Activated CD4-positive, alpha-beta T cell treated with anti-CD3 and anti-CD28 coated beads, Interleukin-2, amount 10 ng/mL, durations not matched to agents 7 days and 5 days (primary cell): ENCODE measurements around the gene TRAPPC11. TPM values are rescaled to one million over a fixed set of nuclear protein-coding genes. Genes with fewer than 3 reads are reported as not detected.
"Not testable (repeated sequence)": the region's sequence is repeated elsewhere in the genome, so short reads cannot be mapped to it uniquely, and the experiment has no call there.

Experiments used
- CTCF ChIA-PET: fragments of 350-600 bp; sonication (Branson Sonifier 250); formaldehyde crosslinking; loops from one replicate; lab custom pipeline; 2021; ENCODE audit warnings: antibody characterized with exemption; lab: Charles Lee
- POLR2A ChIA-PET: fragments of 350-600 bp; sonication (Branson Sonifier 250); formaldehyde crosslinking; loops from one replicate; lab custom pipeline; 2021; ENCODE audit warnings: antibody characterized with exemption; lab: Charles Lee
- DNase-seq: peaks from one replicate; pipeline ENCODE4 v3.0.0-alpha.2; 2020
- H3K27ac Mint-ChIP-seq: one replicate; pipeline ENCODE4 v1.8.0; 2021; ENCODE audit warnings: mild to moderate bottlenecking, moderate library complexity, mixed read lengths
- H3K27me3 Mint-ChIP-seq: one replicate; pipeline ENCODE4 v1.8.0; 2021; ENCODE audit warnings: mixed read lengths
- H3K36me3 Mint-ChIP-seq: one replicate; pipeline ENCODE4 v1.8.0; 2021; ENCODE audit warnings: low read depth, mixed read lengths
- H3K4me1 Mint-ChIP-seq: one replicate; pipeline ENCODE4 v1.8.0; 2021; ENCODE audit warnings: mixed read lengths
- H3K4me3 Mint-ChIP-seq: one replicate; pipeline ENCODE4 v1.8.0; 2021; ENCODE audit warnings: mild to moderate bottlenecking, moderate library complexity, mixed read lengths
- H3K9me3 Mint-ChIP-seq: one replicate; pipeline ENCODE4 v1.8.0; 2021; ENCODE audit warnings: mixed read lengths
- total RNA-seq, 2 experiments: library from RNA; stranded (reverse); gene quantifications; one replicate each; pipeline ENCODE4 v1.2.3, GENCODE V29; 2021

Gene TRAPPC11
- total RNA-seq, 2 experiments from 2014 or later, result 28.0 to 33.1 TPM

DNA sequence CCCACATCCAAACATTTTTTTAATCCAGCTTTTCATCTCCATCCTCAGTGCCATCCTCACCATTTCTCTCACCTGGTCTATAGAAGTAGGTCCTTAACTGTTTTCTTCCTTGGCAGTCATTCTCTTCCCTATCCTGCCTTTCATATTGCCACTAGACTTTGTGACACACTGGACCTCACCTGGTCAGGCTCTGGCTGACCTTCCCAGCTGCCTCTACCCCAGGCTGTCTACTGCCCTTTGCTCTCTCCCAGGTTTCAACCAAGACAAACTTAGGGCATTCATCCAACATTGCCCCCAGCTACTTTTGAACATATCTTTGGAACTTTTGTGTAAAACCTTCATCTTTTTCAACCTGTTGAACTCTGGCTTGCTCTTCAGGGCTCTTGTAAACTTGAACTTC is 39.8 kb downstream of the TRAPPC11 start:
- Mint-ChIP-seq H3K9me3 (no peaks in the 10 kb centered on the region), H3K27me3 (no peaks in the 10 kb centered on the region), H3K36me3 (peaks cover 69% of the 10 kb centered on the region), H3K4me1 (no peaks in the 10 kb centered on the region), H3K27ac (no peak overlapping the region), H3K4me3 (no peak overlapping the region)
- POLR2A ChIA-PET, result no interaction called here
- DNase-seq, result no peak
- CTCF ChIA-PET, result interaction anchor here (0.6 to 1.5 kb wide), 2 partner anchors 13 to 113 kb away, joined by 4 read pairs; no protein-coding TSS in a partner anchor

DNA sequence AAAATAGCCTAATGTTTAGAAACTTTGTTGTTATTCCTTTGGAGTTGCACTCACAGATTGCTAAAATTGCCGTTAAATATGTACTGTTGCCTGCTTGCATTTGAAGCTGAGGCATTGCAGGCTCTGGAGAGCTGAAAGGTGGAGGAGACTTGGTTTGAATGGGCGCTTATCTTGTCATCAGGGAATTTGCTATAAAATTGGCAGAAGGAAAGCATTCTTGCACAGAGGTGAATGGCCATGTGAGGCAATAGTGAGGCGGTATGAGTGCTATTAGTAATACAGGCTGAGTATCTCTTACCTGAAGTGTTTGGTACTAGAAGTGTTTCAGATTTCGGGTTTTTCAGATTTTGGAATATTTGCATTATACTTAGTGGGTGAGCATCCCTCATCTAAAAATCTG is 41.3 kb downstream of the TRAPPC11 start:
- no peak overlapping the region for H3K4me3 Mint-ChIP-seq

DNA sequence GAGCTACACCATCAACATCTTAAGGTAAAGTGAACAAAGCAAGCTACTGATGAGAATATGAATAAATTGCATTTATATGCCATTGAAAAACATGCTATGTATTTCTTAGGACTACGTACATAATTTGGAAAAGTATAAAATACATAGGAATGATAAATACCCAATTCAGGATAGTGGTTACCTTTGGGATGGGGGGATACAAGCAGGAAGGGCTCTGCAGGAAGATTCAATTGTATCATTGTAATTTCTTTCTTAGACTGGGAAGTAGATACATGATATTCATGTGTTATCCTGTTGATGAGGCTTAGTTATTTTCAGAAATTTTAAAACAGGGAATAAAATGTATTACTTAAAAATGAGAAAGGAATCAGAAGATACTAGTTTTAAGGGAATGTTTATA is 43.4 kb downstream of the TRAPPC11 start:
- H3K27me3 Mint-ChIP-seq, result no peaks in the 10 kb centered on the region
- ChIA-PET CTCF (interaction anchor here (0.7 kb wide), 1 partner anchor 34 kb away, joined by 5 read pairs; no protein-coding TSS in a partner anchor), POLR2A (no interaction called here)
- no peaks in the 10 kb centered on the region for H3K4me1 Mint-ChIP-seq
- no peak overlapping the region for H3K27ac Mint-ChIP-seq
- H3K36me3 Mint-ChIP-seq, result peaks cover 65% of the 10 kb centered on the region
- H3K4me3 Mint-ChIP-seq, result no peak overlapping the region
- no peaks in the 10 kb centered on the region for H3K9me3 Mint-ChIP-seq
- no peak for DNase-seq

More for the DNA sequence above, 41.3 kb downstream of the TRAPPC11 start:
- ChIA-PET CTCF (interaction anchor here (1.0 kb wide), 1 partner anchor 9 kb away, joined by 4 read pairs; no protein-coding TSS in a partner anchor), POLR2A (no interaction called here)
- H3K27me3 Mint-ChIP-seq, result no peaks in the 10 kb centered on the region
- no peak overlapping the region for H3K27ac Mint-ChIP-seq
- H3K4me1 Mint-ChIP-seq, result no peaks in the 10 kb centered on the region
- DNase-seq, result no peak
- H3K36me3 Mint-ChIP-seq, result peaks cover 70% of the 10 kb centered on the region
- no peaks in the 10 kb centered on the region for H3K9me3 Mint-ChIP-seq

DNA sequence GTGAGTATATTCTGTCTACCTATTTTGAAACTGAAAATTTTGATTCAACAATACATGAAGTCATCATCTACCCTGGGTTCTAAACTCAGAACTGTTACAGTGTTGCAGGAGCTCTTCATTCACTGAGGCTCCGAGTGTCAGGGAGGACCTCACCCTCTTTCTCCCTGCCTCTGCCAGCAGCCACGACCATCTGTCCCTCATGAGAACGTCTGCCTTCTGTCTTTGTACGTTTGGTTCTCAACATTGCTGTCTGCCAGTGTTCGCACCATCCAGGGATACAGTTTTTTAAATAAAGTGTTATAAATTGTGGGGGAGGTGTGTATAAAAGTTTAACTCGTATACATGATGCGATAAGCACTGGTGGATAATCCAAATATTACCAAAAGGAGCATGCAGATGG is 55.5 kb downstream of the TRAPPC11 start:
- ChIA-PET CTCF (no interaction called here), POLR2A (no interaction called here)
- DNase-seq, result no peak
- no peak overlapping the region for H3K27ac Mint-ChIP-seq
- H3K4me3 Mint-ChIP-seq, result no peak overlapping the region
- peaks cover 12% of the 10 kb centered on the region for H3K36me3 Mint-ChIP-seq
- no peaks in the 10 kb centered on the region for H3K9me3 Mint-ChIP-seq
- H3K27me3 Mint-ChIP-seq, result no peaks in the 10 kb centered on the region
- no peaks in the 10 kb centered on the region for H3K4me1 Mint-ChIP-seq

DNA sequence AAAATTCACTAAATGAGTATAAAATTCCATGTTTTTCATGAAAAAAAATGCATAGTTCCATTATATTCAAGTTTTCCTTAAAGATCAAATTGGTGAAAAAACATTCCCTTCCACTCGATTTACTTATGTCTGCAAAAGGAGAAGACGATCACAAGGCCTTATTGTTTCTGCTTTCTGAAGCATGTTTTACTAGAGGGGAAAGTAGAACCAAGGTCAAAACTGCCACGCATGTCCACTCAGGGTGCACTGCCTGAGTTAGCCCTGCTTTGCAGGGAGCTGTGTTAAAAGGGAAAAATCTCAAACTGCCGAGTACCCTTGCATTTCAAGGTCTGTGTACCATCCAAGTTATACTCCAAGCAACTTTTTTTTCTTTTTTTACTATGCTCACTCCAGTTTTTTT is 57.2 kb downstream of the TRAPPC11 start:
- no peak for DNase-seq
- ChIA-PET POLR2A (no interaction called here), CTCF (interaction anchor here (0.6 to 1.2 kb wide), 3 partner anchors 11 to 350 kb away, joined by 3 to 4 read pairs (median 3); no protein-coding TSS in a partner anchor)
- Mint-ChIP-seq H3K4me1 (peaks cover 1% of the 10 kb centered on the region), H3K36me3 (peaks cover 9% of the 10 kb centered on the region), H3K27me3 (peaks cover 10% of the 10 kb centered on the region), H3K9me3 (no peaks in the 10 kb centered on the region), H3K4me3 (no peak overlapping the region), H3K27ac (no peak overlapping the region)

DNA sequence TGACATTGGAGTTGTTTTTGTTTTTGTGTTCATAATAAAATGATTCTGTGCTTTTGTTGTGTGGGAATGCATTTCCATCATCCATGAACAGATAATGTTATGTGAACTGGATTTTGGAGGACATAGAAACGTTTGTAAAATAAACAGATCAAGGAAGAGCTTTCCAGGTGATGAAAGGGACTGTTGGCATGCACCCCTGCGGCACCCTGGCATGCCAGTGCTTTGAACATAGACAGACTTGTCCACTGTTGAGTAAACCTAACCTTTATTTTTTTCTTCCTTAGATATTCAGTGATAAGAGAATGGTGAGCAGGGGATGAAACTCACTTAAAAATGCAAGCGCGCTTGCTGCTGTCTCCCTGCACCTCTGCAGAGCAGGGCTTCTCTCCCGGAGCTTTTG is 59.8 kb downstream of the TRAPPC11 start:
- Mint-ChIP-seq H3K27me3 (peaks cover 17% of the 10 kb centered on the region), H3K27ac (no peak overlapping the region), H3K4me1 (peaks cover 15% of the 10 kb centered on the region), H3K36me3 (no peaks in the 10 kb centered on the region), H3K4me3 (no peak overlapping the region), H3K9me3 (no peaks in the 10 kb centered on the region)
- ChIA-PET CTCF (no interaction called here), POLR2A (no interaction called here)
- DNase-seq, result no peak

DNA sequence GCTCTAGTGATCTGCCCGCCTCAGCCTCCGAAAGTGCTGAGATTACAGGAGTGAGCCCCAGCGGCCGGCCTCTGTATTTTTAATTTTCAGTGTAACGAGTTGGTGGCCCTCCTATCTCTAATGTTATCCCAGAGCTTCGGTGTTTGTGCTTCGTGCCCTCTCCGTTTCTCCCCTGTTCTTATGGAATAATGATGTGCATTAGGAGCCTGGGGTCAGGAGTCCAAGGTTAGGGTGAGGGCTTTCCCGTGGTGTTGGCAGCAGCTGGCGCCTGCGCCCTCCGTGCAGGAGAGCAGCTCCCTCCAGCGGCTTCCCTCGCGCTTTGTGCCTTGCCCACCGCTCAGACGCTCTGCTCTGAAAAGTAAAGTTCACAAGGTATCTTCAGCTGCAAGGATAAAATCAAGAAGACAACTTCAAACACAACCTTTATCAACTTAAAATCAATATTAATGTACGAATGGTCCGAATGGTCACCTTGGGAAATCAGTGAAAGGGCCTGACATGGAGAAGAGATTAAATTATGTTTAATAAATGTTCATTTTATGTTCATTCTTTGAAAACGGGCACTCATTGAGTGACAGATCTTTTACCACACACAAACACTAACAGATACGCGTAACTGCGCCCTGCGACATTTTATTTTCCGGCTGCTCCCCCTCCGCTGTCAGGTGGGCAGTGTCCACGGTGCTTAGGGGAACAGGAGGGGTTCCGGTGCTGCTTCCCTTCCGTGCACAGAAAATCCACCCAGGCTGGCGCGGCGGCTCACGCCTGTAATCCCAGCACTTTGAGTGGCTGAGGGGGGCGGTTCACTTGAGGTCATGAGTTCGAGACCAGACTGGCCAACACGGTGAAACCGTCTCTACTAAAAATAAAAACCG is 62.4 kb downstream of the TRAPPC11 start:
- Mint-ChIP-seq H3K9me3 (no peaks in the 10 kb centered on the region), H3K36me3 (no peaks in the 10 kb centered on the region), H3K4me3 (peak overlapping the region; percentile 40), H3K4me1 (peaks cover 17% of the 10 kb centered on the region), H3K27me3 (peaks cover 24% of the 10 kb centered on the region), H3K27ac (peak overlapping the region; percentile 16)
- ChIA-PET CTCF (interaction anchor here (1.1 to 1.4 kb wide), 3 partner anchors 9 to 121 kb away, joined by 3 to 5 read pairs (median 4); no protein-coding TSS in a partner anchor), POLR2A (interaction anchor here (0.6 kb wide), 1 partner anchor 76 kb away, joined by 9 read pairs; no protein-coding TSS in a partner anchor)
- DNase-seq, result peak; percentile 44

DNA sequence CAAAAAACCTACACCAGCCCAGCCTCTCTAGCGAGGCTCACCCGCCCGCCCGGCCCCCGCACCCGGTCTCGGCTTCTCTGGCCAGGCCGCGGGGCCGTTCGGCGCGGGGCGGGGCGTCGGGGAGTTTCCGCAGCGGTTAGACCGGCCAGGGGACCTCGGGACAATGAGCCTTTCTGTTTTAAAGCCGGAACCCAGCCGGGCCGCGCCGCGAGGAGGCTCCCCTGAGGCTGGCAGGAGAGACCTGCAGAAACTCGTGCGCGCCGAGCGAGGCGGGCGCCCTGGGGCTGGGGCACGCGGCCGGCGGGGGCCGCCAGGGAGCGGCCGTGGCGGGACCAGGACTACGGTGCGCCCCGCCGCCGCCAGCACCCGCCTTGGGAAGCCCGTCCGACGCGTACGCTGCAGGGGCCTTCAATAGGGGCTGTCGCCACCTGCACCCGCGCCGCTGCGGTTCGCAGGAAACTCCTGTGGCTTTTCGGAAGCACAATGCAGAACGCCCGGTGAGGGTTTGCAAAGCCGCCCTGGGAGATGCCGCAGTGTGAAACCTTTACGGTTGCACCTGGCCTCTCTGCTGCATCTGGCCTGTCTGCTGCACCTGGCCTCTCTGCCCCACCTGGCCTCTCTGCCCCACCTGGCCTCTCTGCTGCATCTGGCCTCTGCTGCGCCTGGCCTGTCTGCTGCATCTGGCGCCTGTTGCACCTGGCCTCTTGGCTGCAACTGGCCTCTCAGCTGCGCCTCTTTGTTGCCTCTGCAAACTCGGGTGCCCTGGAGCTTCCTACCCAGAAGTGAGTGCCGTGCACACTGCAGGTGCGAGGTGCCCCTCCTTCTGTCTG is 63.9 kb downstream of the TRAPPC11 start:
- POLR2A ChIA-PET, result no interaction called here
- peak overlapping the region; percentile 68 for H3K27ac Mint-ChIP-seq
- peak overlapping the region; percentile 74 for H3K4me3 Mint-ChIP-seq

DNA sequence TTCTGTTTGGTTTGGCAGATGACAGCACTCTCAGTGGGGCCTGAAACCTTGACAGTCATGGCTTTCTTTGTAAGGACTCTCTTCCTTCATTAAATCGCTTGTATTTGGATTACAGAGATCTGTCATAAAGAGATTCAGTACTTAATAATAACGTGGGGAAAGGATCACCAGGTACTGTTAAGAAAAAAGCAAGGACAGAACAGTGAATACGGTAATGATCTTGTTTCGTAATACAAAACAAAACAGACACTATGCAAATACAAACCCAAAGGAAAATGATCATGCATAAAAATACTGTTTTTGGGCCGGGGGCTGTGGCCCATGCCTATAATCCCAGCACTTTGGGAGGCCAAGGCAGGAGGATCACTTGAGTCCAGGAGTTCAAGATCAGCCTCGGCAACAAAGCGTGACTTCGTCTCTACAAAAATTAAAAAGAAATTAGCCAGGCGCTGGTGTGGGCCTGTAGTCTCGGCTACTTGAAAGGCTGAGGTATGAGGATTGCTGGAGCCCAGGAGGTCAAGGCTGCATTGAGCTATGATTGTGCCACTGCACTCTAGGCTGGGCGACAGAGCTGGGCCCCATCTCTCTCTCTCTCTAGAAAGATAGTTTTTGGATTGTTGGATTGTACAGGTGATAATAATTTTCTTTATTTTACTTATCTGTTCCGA is 64.6 kb downstream of the TRAPPC11 start:
- H3K9me3 Mint-ChIP-seq, result no peaks in the 10 kb centered on the region
- POLR2A ChIA-PET, result no interaction called here
- CTCF ChIA-PET, result interaction anchor here (1.5 kb wide), 1 partner anchor 11 kb away, joined by 3 read pairs; no protein-coding TSS in a partner anchor
- H3K27ac Mint-ChIP-seq, result peak overlapping the region; percentile 67
- H3K4me3 Mint-ChIP-seq, result peak overlapping the region; percentile 71
- H3K27me3 Mint-ChIP-seq, result peaks cover 24% of the 10 kb centered on the region
- no peak for DNase-seq
- H3K4me1 Mint-ChIP-seq, result peaks cover 17% of the 10 kb centered on the region
- H3K36me3 Mint-ChIP-seq, result no peaks in the 10 kb centered on the region

More for the DNA sequence above, 63.9 kb downstream of the TRAPPC11 start:
- CTCF ChIA-PET, result no interaction called here
- Mint-ChIP-seq H3K36me3 (no peaks in the 10 kb centered on the region), H3K4me1 (peaks cover 17% of the 10 kb centered on the region), H3K27me3 (peaks cover 24% of the 10 kb centered on the region), H3K9me3 (no peaks in the 10 kb centered on the region)
- DNase-seq, result peak; percentile 62

DNA sequence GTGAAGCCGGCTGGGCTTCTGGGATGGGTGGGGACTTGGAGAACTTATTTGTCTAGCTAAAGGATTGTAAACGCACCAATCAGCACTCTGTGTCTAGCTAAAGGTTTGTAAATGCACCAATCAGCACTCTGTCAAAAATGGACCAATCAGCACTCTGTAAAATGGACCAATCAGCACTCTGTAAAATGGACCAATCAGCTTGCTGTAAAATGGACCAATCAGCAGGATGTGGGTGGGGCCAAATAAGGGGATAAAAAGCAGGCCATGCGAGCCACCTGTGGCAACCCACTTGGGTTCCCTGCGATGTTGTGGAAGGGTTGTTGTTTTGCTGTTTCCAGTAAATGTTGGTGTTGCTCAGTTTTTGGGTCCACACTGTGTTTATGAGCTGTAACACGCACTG is 66.5 kb downstream of the TRAPPC11 start:
- ChIA-PET POLR2A (interaction anchor here (0.7 kb wide), 1 partner anchor 40 kb away, joined by 5 read pairs; no protein-coding TSS in a partner anchor), CTCF (interaction anchor here (0.9 kb wide), 1 partner anchor 41 kb away, joined by 3 read pairs; no protein-coding TSS in a partner anchor)
- not testable (repeated sequence) for H3K4me3 Mint-ChIP-seq, H3K9me3 Mint-ChIP-seq, DNase-seq, H3K36me3 Mint-ChIP-seq, H3K27ac Mint-ChIP-seq
- Mint-ChIP-seq H3K27me3 (peaks cover 16% of the 10 kb centered on the region), H3K4me1 (peaks cover 17% of the 10 kb centered on the region)

DNA sequence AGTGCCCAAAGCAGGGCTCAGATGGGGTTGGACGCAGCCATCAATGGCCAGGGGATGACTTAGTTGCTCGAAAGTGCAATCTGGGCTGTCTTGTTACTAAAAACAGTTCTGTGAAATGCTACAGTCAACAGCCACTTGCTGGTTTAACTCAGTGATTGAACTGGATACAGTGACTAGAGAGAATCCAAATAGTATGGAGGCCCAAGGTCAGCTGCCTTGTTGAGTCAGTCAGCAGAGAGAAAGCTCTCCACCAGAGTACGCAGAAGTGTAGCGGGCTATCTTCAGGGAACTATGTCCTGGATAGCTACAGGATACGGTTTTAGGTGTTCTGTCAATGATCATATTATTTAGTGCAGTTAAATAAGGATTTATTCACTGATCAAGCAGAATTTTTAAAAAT is 68.4 kb downstream of the TRAPPC11 start:
- CTCF ChIA-PET, result no interaction called here
- H3K9me3 Mint-ChIP-seq, result no peaks in the 10 kb centered on the region
- no peak for DNase-seq
- peaks cover 11% of the 10 kb centered on the region for H3K4me1 Mint-ChIP-seq
- POLR2A ChIA-PET, result no interaction called here
- peaks cover 7% of the 10 kb centered on the region for H3K27me3 Mint-ChIP-seq
- H3K36me3 Mint-ChIP-seq, result no peaks in the 10 kb centered on the region
- H3K27ac Mint-ChIP-seq, result no peak overlapping the region
- H3K4me3 Mint-ChIP-seq, result no peak overlapping the region
